ENCODE data around the gene NCBP3. TPM values are rescaled to one million over a fixed set of nuclear protein-coding genes. Genes with fewer than 3 reads are reported as not detected.

The NCBP3 gene
- total RNA-seq, 1 experiment from 2014 or later = 17.0 TPM

- Histone ChIP-seq H3K27me3 (ENCODE audit: low read length) (no peaks in the 10 kb centered on the region), H3K9me2 (replicated peaks; ENCODE audit: insufficient read depth, low read length) (no peaks in the 10 kb centered on the region), H3K79me2 (ENCODE audit: low read length) (no peaks in the 10 kb centered on the region), H3K4me1 (ENCODE audit: low read length) (no peaks in the 10 kb centered on the region), H2AFZ (ENCODE audit: low read length) (no peak overlapping the region), H3K4me2 (ENCODE audit: low read depth, low read length, poor library complexity, severe bottlenecking) (no peak overlapping the region), H3K4me3 (ENCODE audit: low read length) (no peak overlapping the region), H3K9me3 (ENCODE audit: low read length) (no peaks in the 10 kb centered on the region), H3K36me3 (ENCODE audit: insufficient read depth, low read length) (no peaks in the 10 kb centered on the region), H4K20me1 (ENCODE audit: insufficient read depth, low read depth, low read length) (no peaks in the 10 kb centered on the region), H3K9ac (ENCODE audit: low read length) (no peak overlapping the region), H3K27ac (ENCODE audit: low read length) (no peak overlapping the region)
- DNase-seq = no peak
Measured at GRCh38 chr17:3766779-3767178, 79.3 kb downstream of the NCBP3 start.

GRCh38 chr17:3765981-3766380 lies 80.1 kb downstream of the NCBP3 start:
- no peak overlapping the region for H3K4me3 ChIP-seq (ENCODE audit: low read length)
- no peak overlapping the region for H3K27ac ChIP-seq (ENCODE audit: low read length)
- no peaks in the 10 kb centered on the region for H3K79me2 ChIP-seq (ENCODE audit: low read length)
- H3K9me2 ChIP-seq (replicated peaks; ENCODE audit: insufficient read depth, low read length) = no peaks in the 10 kb centered on the region
- H2AFZ ChIP-seq (ENCODE audit: low read length) = no peak overlapping the region
- no peaks in the 10 kb centered on the region for H3K36me3 ChIP-seq (ENCODE audit: insufficient read depth, low read length)
- no peak overlapping the region for H3K9ac ChIP-seq (ENCODE audit: low read length)
- no peaks in the 10 kb centered on the region for H3K9me3 ChIP-seq (ENCODE audit: low read length)
- H3K4me1 ChIP-seq (ENCODE audit: low read length) = no peaks in the 10 kb centered on the region
- no peak for DNase-seq
- H4K20me1 ChIP-seq (ENCODE audit: insufficient read depth, low read depth, low read length) = no peaks in the 10 kb centered on the region
- no peaks in the 10 kb centered on the region for H3K27me3 ChIP-seq (ENCODE audit: low read length)
- no peak overlapping the region for H3K4me2 ChIP-seq (ENCODE audit: low read depth, low read length, poor library complexity, severe bottlenecking)

- Histone ChIP-seq H2AFZ (ENCODE audit: low read length) (no peak overlapping the region), H3K36me3 (ENCODE audit: insufficient read depth, low read length) (no peaks in the 10 kb centered on the region), H3K9me2 (replicated peaks; ENCODE audit: insufficient read depth, low read length) (no peaks in the 10 kb centered on the region), H3K4me1 (ENCODE audit: low read length) (no peaks in the 10 kb centered on the region), H3K27me3 (ENCODE audit: low read length) (no peaks in the 10 kb centered on the region), H3K4me3 (ENCODE audit: low read length) (no peak overlapping the region), H3K9me3 (ENCODE audit: low read length) (no peaks in the 10 kb centered on the region; the same call in 1 of the 2 replicates), H3K9ac (ENCODE audit: low read length) (no peak overlapping the region), H3K79me2 (ENCODE audit: low read length) (no peaks in the 10 kb centered on the region), H3K27ac (ENCODE audit: low read length) (no peak overlapping the region), H4K20me1 (ENCODE audit: insufficient read depth, low read depth, low read length) (no peaks in the 10 kb centered on the region), H3K4me2 (ENCODE audit: low read depth, low read length, poor library complexity, severe bottlenecking) (no peak overlapping the region)
- DNase-seq = no peak
Measured at GRCh38 chr17:3763777-3764170, 82.3 kb downstream of the NCBP3 start.

- no peak for DNase-seq
- Histone ChIP-seq H3K27me3 (ENCODE audit: low read length) (no peaks in the 10 kb centered on the region), H4K20me1 (ENCODE audit: insufficient read depth, low read depth, low read length) (no peaks in the 10 kb centered on the region), H3K79me2 (ENCODE audit: low read length) (no peaks in the 10 kb centered on the region), H3K4me3 (ENCODE audit: low read length) (no peak overlapping the region), H2AFZ (ENCODE audit: low read length) (no peak overlapping the region), H3K36me3 (ENCODE audit: insufficient read depth, low read length) (no peaks in the 10 kb centered on the region), H3K9ac (ENCODE audit: low read length) (no peak overlapping the region), H3K4me1 (ENCODE audit: low read length) (no peaks in the 10 kb centered on the region), H3K9me3 (ENCODE audit: low read length) (no peaks in the 10 kb centered on the region; the same call in 1 of the 2 replicates), H3K27ac (ENCODE audit: low read length) (no peak overlapping the region), H3K9me2 (replicated peaks; ENCODE audit: insufficient read depth, low read length) (no peaks in the 10 kb centered on the region), H3K4me2 (ENCODE audit: low read depth, low read length, poor library complexity, severe bottlenecking) (no peak overlapping the region)
Measured at GRCh38 chr17:3762922-3763776, 82.9 kb downstream of the NCBP3 start.

GRCh38 chr17:3761918-3762380 lies 84.1 kb downstream of the NCBP3 start:
- H3K4me1 ChIP-seq (ENCODE audit: low read length) = no peaks in the 10 kb centered on the region

GRCh38 chr17:3761036-3761917 lies 84.8 kb downstream of the NCBP3 start:
- no peak overlapping the region for H3K9ac ChIP-seq (ENCODE audit: low read length)
- H4K20me1 ChIP-seq (ENCODE audit: insufficient read depth, low read depth, low read length) = no peaks in the 10 kb centered on the region
- no peak overlapping the region for H3K27ac ChIP-seq (ENCODE audit: low read length)
- H3K79me2 ChIP-seq (ENCODE audit: low read length) = no peaks in the 10 kb centered on the region
- H2AFZ ChIP-seq (ENCODE audit: low read length) = no peak overlapping the region
- no peaks in the 10 kb centered on the region for H3K4me1 ChIP-seq (ENCODE audit: low read length)
- no peak overlapping the region for H3K4me3 ChIP-seq (ENCODE audit: low read length)
- H3K9me2 ChIP-seq (replicated peaks; ENCODE audit: insufficient read depth, low read length) = no peaks in the 10 kb centered on the region
- H3K4me2 ChIP-seq (ENCODE audit: low read depth, low read length, poor library complexity, severe bottlenecking) = no peak overlapping the region
- H3K9me3 ChIP-seq (ENCODE audit: low read length) = no peaks in the 10 kb centered on the region; the same call in 1 of the 2 replicates
- DNase-seq = no peak
- H3K36me3 ChIP-seq (ENCODE audit: insufficient read depth, low read length) = no peaks in the 10 kb centered on the region
- no peaks in the 10 kb centered on the region for H3K27me3 ChIP-seq (ENCODE audit: low read length)

More at GRCh38 chr17:3761918-3762380, 84.1 kb downstream of the NCBP3 start:
- Histone ChIP-seq H3K36me3 (ENCODE audit: insufficient read depth, low read length) (no peaks in the 10 kb centered on the region), H3K27ac (ENCODE audit: low read length) (no peak overlapping the region), H3K9ac (ENCODE audit: low read length) (no peak overlapping the region), H3K27me3 (ENCODE audit: low read length) (no peaks in the 10 kb centered on the region), H3K4me3 (ENCODE audit: low read length) (no peak overlapping the region), H3K9me2 (replicated peaks; ENCODE audit: insufficient read depth, low read length) (no peaks in the 10 kb centered on the region), H2AFZ (ENCODE audit: low read length) (no peak overlapping the region), H3K79me2 (ENCODE audit: low read length) (no peaks in the 10 kb centered on the region), H4K20me1 (ENCODE audit: insufficient read depth, low read depth, low read length) (no peaks in the 10 kb centered on the region), H3K9me3 (ENCODE audit: low read length) (no peaks in the 10 kb centered on the region; the same call in 1 of the 2 replicates), H3K4me2 (ENCODE audit: low read depth, low read length, poor library complexity, severe bottlenecking) (no peak overlapping the region)
- no peak for DNase-seq

GRCh38 chr17:3759597-3760216 lies 86.3 kb downstream of the NCBP3 start:
- H3K79me2 ChIP-seq (ENCODE audit: low read length) = no peaks in the 10 kb centered on the region
- H3K9ac ChIP-seq (ENCODE audit: low read length) = no peak overlapping the region
- no peak for DNase-seq
- no peaks in the 10 kb centered on the region for H3K9me2 ChIP-seq (replicated peaks; ENCODE audit: insufficient read depth, low read length)
- H4K20me1 ChIP-seq (ENCODE audit: insufficient read depth, low read depth, low read length) = no peaks in the 10 kb centered on the region
- no peaks in the 10 kb centered on the region; the same call in 1 of the 2 replicates for H3K9me3 ChIP-seq (ENCODE audit: low read length)
- H3K27me3 ChIP-seq (ENCODE audit: low read length) = no peaks in the 10 kb centered on the region
- H3K4me3 ChIP-seq (ENCODE audit: low read length) = no peak overlapping the region
- no peaks in the 10 kb centered on the region for H3K36me3 ChIP-seq (ENCODE audit: insufficient read depth, low read length)
- no peaks in the 10 kb centered on the region for H3K4me1 ChIP-seq (ENCODE audit: low read length)
- H3K4me2 ChIP-seq (ENCODE audit: low read depth, low read length, poor library complexity, severe bottlenecking) = no peak overlapping the region
- H2AFZ ChIP-seq (ENCODE audit: low read length) = no peak overlapping the region
- H3K27ac ChIP-seq (ENCODE audit: low read length) = no peak overlapping the region

Measured in Karpas-422 (cell line).